Astrocyte (in vitro differentiated cells and primary cell): Measurements from ENCODE around the gene PLCH1.

Experiments used
- EZH2 ChIP-seq: IDR thresholded peaks from 2 replicates; pipeline ENCODE4 v1.6.1; 2012; ENCODE audit warnings: mild to moderate bottlenecking, low read length, inconsistent platforms; ENCODE audit not compliant: insufficient read depth
- TF ChIP-seq, protein P1 (sequence below): IDR thresholded peaks from 2 replicates; pipeline ENCODE4 v1.5.1; 2011; ENCODE audit warnings: low read depth, mild to moderate bottlenecking, inconsistent platforms, low read length, moderate library complexity; ENCODE audit not compliant: insufficient read depth

DNA sequence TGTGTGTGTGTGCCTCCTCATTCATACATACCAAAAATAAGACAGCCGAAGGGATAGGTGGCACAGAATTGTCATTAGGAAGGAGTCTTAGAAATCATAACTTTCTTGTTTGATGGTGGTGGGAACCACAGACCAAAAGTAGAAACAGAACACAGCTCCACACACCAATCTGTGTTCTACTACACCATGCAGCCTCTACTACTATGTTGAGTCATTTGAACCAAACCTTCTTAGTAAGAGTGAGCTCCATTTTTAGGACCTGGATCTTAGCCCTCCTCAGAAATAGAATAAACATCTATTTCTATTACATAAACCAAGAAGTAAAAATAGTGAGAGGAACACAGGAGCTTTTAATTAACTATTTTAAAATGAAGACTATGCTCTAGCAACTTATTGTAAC lies 27.9 kb upstream of the PLCH1 start:
- TF ChIP-seq, protein P1, sequence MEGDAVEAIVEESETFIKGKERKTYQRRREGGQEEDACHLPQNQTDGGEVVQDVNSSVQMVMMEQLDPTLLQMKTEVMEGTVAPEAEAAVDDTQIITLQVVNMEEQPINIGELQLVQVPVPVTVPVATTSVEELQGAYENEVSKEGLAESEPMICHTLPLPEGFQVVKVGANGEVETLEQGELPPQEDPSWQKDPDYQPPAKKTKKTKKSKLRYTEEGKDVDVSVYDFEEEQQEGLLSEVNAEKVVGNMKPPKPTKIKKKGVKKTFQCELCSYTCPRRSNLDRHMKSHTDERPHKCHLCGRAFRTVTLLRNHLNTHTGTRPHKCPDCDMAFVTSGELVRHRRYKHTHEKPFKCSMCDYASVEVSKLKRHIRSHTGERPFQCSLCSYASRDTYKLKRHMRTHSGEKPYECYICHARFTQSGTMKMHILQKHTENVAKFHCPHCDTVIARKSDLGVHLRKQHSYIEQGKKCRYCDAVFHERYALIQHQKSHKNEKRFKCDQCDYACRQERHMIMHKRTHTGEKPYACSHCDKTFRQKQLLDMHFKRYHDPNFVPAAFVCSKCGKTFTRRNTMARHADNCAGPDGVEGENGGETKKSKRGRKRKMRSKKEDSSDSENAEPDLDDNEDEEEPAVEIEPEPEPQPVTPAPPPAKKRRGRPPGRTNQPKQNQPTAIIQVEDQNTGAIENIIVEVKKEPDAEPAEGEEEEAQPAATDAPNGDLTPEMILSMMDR = no peak
- TF ChIP-seq EZH2 = no peak
